CD14-positive monocyte (primary cell): ENCODE data around the gene GPR21. TPM values are rescaled to one million over a fixed set of nuclear protein-coding genes. Genes with fewer than 3 reads are reported as not detected.

Experiments used
- DNase-seq, 3 donors: peaks; one replicate each; pipeline ENCODE4 v3.0.0-alpha.2; 2011 to 2022
- H2AFZ ChIP-seq: 2 replicates; pipeline ENCODE4 v1.6.0; 2012; ENCODE audit warnings: mild to moderate bottlenecking, low read depth, low read length, inconsistent platforms; ENCODE audit not compliant: insufficient read depth, poor library complexity, severe bottlenecking
- H3K27ac ChIP-seq, 2 donors: 1 replicate in 1 of 2; 2 replicates in 1 of 2; pipeline ENCODE4 v1.5.1; 2012 to 2013; ENCODE audit warnings: low read length in 2 of 2, control low read depth in 1 of 2, inconsistent platforms in 1 of 2, low read depth in 1 of 2, mild to moderate bottlenecking in 1 of 2
- H3K27me3 ChIP-seq, 2 donors: one replicate each; pipeline versions ENCODE4 v1.6.0 to v1.6.1; 2011 to 2013; ENCODE audit warnings: low read length in 2 of 2; ENCODE audit not compliant: control insufficient read depth in 2 of 2, insufficient read depth in 2 of 2
- H3K36me3 ChIP-seq, 2 donors: replicated peaks in 1 of 2; 1 replicate in 1 of 2; 2 replicates in 1 of 2; pipeline versions ENCODE4 v1.5.1 to v1.6.1; 2012 to 2013; ENCODE audit warnings: low read length in 2 of 2, control low read depth in 1 of 2, inconsistent platforms in 1 of 2, mild to moderate bottlenecking in 1 of 2; ENCODE audit not compliant: insufficient read depth in 2 of 2, control insufficient read depth in 1 of 2
- H3K4me1 ChIP-seq, 2 donors: 1 replicate in 1 of 2; 2 replicates in 1 of 2; pipeline versions ENCODE4 v1.5.1 to v1.6.1; 2012 to 2013; ENCODE audit warnings: low read length in 2 of 2, control low read depth in 1 of 2, inconsistent platforms in 1 of 2, mild to moderate bottlenecking in 1 of 2, moderate library complexity in 1 of 2; ENCODE audit not compliant: insufficient read depth in 2 of 2, control insufficient read depth in 1 of 2
- H3K4me2 ChIP-seq: replicated peaks from 2 replicates; pipeline ENCODE3; 2012; ENCODE audit warnings: low read length, moderate library complexity, mild to moderate bottlenecking; ENCODE audit not compliant: poor library complexity, severe bottlenecking; ENCODE audit errors: extremely low read depth
- H3K4me3 ChIP-seq, 3 experiments: fragments of 200-600 bp in 1 of 3; sonication (generic) in 1 of 3; replicated peaks in 1 of 3; 1 replicate in 2 of 3; 2 replicates in 1 of 3; pipeline ENCODE4 v1.5.1; 2011 to 2013; ENCODE audit warnings: low read length in 3 of 3, mild to moderate bottlenecking in 3 of 3, control low read depth in 2 of 3, low read depth in 2 of 3, inconsistent platforms in 1 of 3, moderate library complexity in 1 of 3
- H3K79me2 ChIP-seq: 2 replicates; pipeline ENCODE4 v1.6.0; 2012; ENCODE audit warnings: mild to moderate bottlenecking, control low read depth, inconsistent platforms, low read length, moderate library complexity; ENCODE audit not compliant: insufficient read depth
- H3K9ac ChIP-seq: 2 replicates; pipeline ENCODE4 v1.6.0; 2017; ENCODE audit warnings: low read length, mild to moderate bottlenecking; ENCODE audit not compliant: insufficient read depth, poor library complexity, severe bottlenecking
- H3K9me3 ChIP-seq, 2 donors: replicated peaks in 1 of 2; 1 replicate in 1 of 2; 2 replicates in 1 of 2; pipeline versions ENCODE4 v1.5.1 to v1.6.1; 2012 to 2013; ENCODE audit warnings: low read length in 2 of 2, control low read depth in 1 of 2; ENCODE audit not compliant: control insufficient read depth in 1 of 2, insufficient read depth in 1 of 2
- H4K20me1 ChIP-seq: 2 replicates; pipeline ENCODE4 v1.6.0; 2012; ENCODE audit warnings: mild to moderate bottlenecking, low read length, control low read depth, moderate library complexity; ENCODE audit not compliant: insufficient read depth
- H3K27ac Mint-ChIP-seq, 7 donors: one replicate each; pipeline ENCODE4 v1.8.0; 2020; ENCODE audit warnings: mild to moderate bottlenecking in 7 of 7, mixed read lengths in 7 of 7, moderate library complexity in 6 of 7, inconsistent platforms in 2 of 7
- H3K27me3 Mint-ChIP-seq, 3 donors: one replicate each; pipeline ENCODE4 v1.8.0; 2021 to 2022; ENCODE audit warnings: low read depth in 3 of 3, mild to moderate bottlenecking in 3 of 3, mixed read lengths in 3 of 3, moderate library complexity in 3 of 3, inconsistent platforms in 1 of 3
- H3K36me3 Mint-ChIP-seq, 2 donors: one replicate each; pipeline ENCODE4 v1.8.0; 2020; ENCODE audit warnings: mixed read lengths in 2 of 2, inconsistent platforms in 1 of 2, mild to moderate bottlenecking in 1 of 2
- H3K4me1 Mint-ChIP-seq: one replicate; pipeline ENCODE4 v1.8.0; 2020; ENCODE audit warnings: mild to moderate bottlenecking, mixed read lengths
- H3K4me3 Mint-ChIP-seq, 2 donors: one replicate each; pipeline ENCODE4 v1.8.0; 2020; ENCODE audit warnings: mild to moderate bottlenecking in 2 of 2, mixed read lengths in 2 of 2, moderate library complexity in 1 of 2
- H3K9me3 Mint-ChIP-seq, 7 donors: one replicate each; pipeline ENCODE4 v1.8.0; 2020 to 2022; ENCODE audit warnings: mixed read lengths in 7 of 7, mild to moderate bottlenecking in 6 of 7, moderate library complexity in 6 of 7, inconsistent platforms in 2 of 7
- CTCF ChIP-seq: fragments of 200-600 bp; IDR thresholded peaks from one replicate; pipeline ENCODE4 v1.8.0; 2022; ENCODE audit warnings: antibody characterized with exemption, mild to moderate bottlenecking
- WGBS: methylation state at CpG from one replicate; pipeline ENCODE4 v1.1.5; 2013; ENCODE audit warnings: missing lambda C conversion rate; ENCODE audit not compliant: insufficient coverage; 5-methylcytosine and 5-hydroxymethylcytosine counted together
- intact Hi-C, 2 donors: fragments of 100-400 bp; cut with micrococcal nuclease; formaldehyde crosslinking; loops; one replicate each; pipeline versions ENCODE4 v1.15.0 to v1.15.1; 2023
- polyA plus RNA-seq, 3 donors: library from polyadenylated mRNA; depleted of rRNA in 1 of 3; unstranded in 2 of 3; stranded (reverse) in 1 of 3; fragments of 300-500 nt in 2 of 3; fragments of >200 nt in 1 of 3; fragmentation: Illumina TruSeq in 2 of 3; gene quantifications; 1 replicate in 2 of 3; 2 replicates in 1 of 3; pipeline ENCODE4 v1.2.3, GENCODE V29; 2012 to 2021

The GPR21 gene
- polyA plus RNA-seq, 3 donors: 0.39 TPM; not detected in 2

- Histone ChIP-seq H4K20me1 (no peaks in the 10 kb centered on the region), H3K36me3 (peaks cover 71 to 97% of the 10 kb centered on the region in 2 donors), H3K27me3 (no peaks in the 10 kb centered on the region), H3K9me3 (no peaks in the 10 kb centered on the region), H3K4me2 (no peak overlapping the region), H3K9ac (no peak overlapping the region), H3K27ac (no peak overlapping the region), H3K4me3 (no peak overlapping the region), H2AFZ (no peak overlapping the region), H3K79me2 (no peaks in the 10 kb centered on the region), H3K4me1 (no peaks in the 10 kb centered on the region)
- no peak for DNase-seq
- no peak overlapping the region for H3K27ac Mint-ChIP-seq
- no peak overlapping the region for H3K4me3 Mint-ChIP-seq
- TF ChIP-seq CTCF: no peak
- no peaks in the 10 kb centered on the region for H3K4me1 Mint-ChIP-seq
- H3K9me3 Mint-ChIP-seq: no peaks in the 10 kb centered on the region
- intact Hi-C loops: no loop called here
- peaks cover 74 to 82% of the 10 kb centered on the region in 2 donors for H3K36me3 Mint-ChIP-seq
- no peaks in the 10 kb centered on the region for H3K27me3 Mint-ChIP-seq
- WGBS: 100% methylated on average over 1 of the region's 3 CpGs
Measured at GRCh38 chr9:123074628-123075027, 41.2 kb downstream of the GPR21 start.

- no peak overlapping the region for H3K9ac ChIP-seq
- peaks cover 80 to 99% of the 10 kb centered on the region in 2 donors for H3K36me3 ChIP-seq
- H3K9me3 Mint-ChIP-seq: no peaks in the 10 kb centered on the region
- H3K79me2 ChIP-seq: no peaks in the 10 kb centered on the region
- no peak overlapping the region for H2AFZ ChIP-seq
- H3K4me1 ChIP-seq: no peaks in the 10 kb centered on the region
- intact Hi-C loops: loop anchor here (2.0 to 5.0 kb wide), 2 partner anchors 267 to 270 kb away; no protein-coding TSS in a partner anchor
- no peak overlapping the region for H3K27ac ChIP-seq
- no peaks in the 10 kb centered on the region for H3K9me3 ChIP-seq
- TF ChIP-seq CTCF: no peak
- no peak overlapping the region for H3K4me3 ChIP-seq
- no peak for DNase-seq
- WGBS: 30% methylated on average over 2 of the region's 3 CpGs
- no peaks in the 10 kb centered on the region for H4K20me1 ChIP-seq
- peaks cover 85 to 87% of the 10 kb centered on the region in 2 donors for H3K36me3 Mint-ChIP-seq
- H3K27me3 ChIP-seq: no peaks in the 10 kb centered on the region
- no peaks in the 10 kb centered on the region for H3K27me3 Mint-ChIP-seq
- H3K4me3 Mint-ChIP-seq: no peak overlapping the region
- H3K4me1 Mint-ChIP-seq: no peaks in the 10 kb centered on the region
- no peak overlapping the region for H3K4me2 ChIP-seq
- H3K27ac Mint-ChIP-seq: no peak overlapping the region
Measured at GRCh38 chr9:123080444-123080843, 47.0 kb downstream of the GPR21 start.
